GM12878 (cell line): ENCODE results near the gene TNPO2. TPM values are rescaled to one million over a fixed set of nuclear protein-coding genes. Genes with fewer than 3 reads are reported as not detected.
A peak's percentile ranks its signal among the peaks of the same experiment; 100 is the strongest.

ENCODE experiments used
- ATAC-seq: fragments of 200-7000 bp; cut with Tn5 transposase; 3 replicates; pipeline ENCODE4 v1.9.1; 2020; ENCODE audit warnings: mild to moderate bottlenecking, moderate library complexity
- BruUV-seq: library from RNA; stranded (reverse); fragments of 400-500 nt; replicated peaks from 2 replicates; lab custom pipeline; 2021; lab: Mats Ljungman, UMichigan
- CTCF ChIA-PET: fragments of 300-600 bp; sonication (Branson Sonifier 250); formaldehyde crosslinking; extraction: SDS; loops from one replicate; lab custom pipeline; 2021; ENCODE audit warnings: inconsistent platforms; lab: Yijun Ruan, JAX
- POLR2A ChIA-PET: fragments of 350-600 bp; formaldehyde crosslinking; extraction: SDS; loops from one replicate; lab custom pipeline; 2021; ENCODE audit warnings: inconsistent platforms; lab: Charles Lee
- RAD21 ChIA-PET: fragments of 300-600 bp; sonication (Branson Sonifier 250); formaldehyde crosslinking; loops from one replicate; lab custom pipeline; 2023; ENCODE audit warnings: antibody characterized with exemption; ENCODE audit not compliant: unreplicated experiment; lab: Charles Lee
- SMC1A ChIA-PET: fragments of 300-600 bp; sonication (Branson Sonifier 250); formaldehyde crosslinking; loops from one replicate; lab custom pipeline; 2023; ENCODE audit not compliant: unreplicated experiment, uncharacterized antibody; lab: Charles Lee
- DNase-seq: peaks from one replicate; pipeline ENCODE4 v3.0.0-alpha.2; 2011; ENCODE audit warnings: low read depth, low spot score
- FAIRE-seq: peaks from 3 replicates; lab custom pipeline; 2011; peaks lifted over from hg19 to GRCh38; lab: Jason Lieb, UNC
- H2AFZ ChIP-seq: 2 replicates; pipeline ENCODE4 v1.6.0; 2011; ENCODE audit warnings: low read depth, low read length, control low read depth; ENCODE audit not compliant: control insufficient read depth
- H3K27ac ChIP-seq: 2 replicates; pipeline ENCODE4 v1.5.1; 2011; ENCODE audit warnings: control low read depth; ENCODE audit not compliant: control insufficient read depth, insufficient read depth
- H3K27me3 ChIP-seq, 2 experiments: replicated peaks in 1 of 2; 2 replicates each; pipeline versions ENCODE4 v1.6.0 to v1.6.1; 2011; ENCODE audit warnings: low read length in 1 of 2; ENCODE audit not compliant: control insufficient read depth in 2 of 2, insufficient read depth in 2 of 2
- H3K36me3 ChIP-seq, 2 experiments: 2 replicates each; pipeline ENCODE4 v1.5.1; 2011; ENCODE audit warnings: low read length in 1 of 2; ENCODE audit not compliant: control insufficient read depth in 2 of 2, insufficient read depth in 2 of 2
- H3K4me1 ChIP-seq: 2 replicates; pipeline ENCODE4 v1.6.1; 2011; ENCODE audit warnings: mild to moderate bottlenecking, low read length, moderate library complexity, mixed read lengths; ENCODE audit not compliant: control insufficient read depth, insufficient read depth
- H3K4me2 ChIP-seq: 2 replicates; pipeline ENCODE4 v1.6.0; 2011; ENCODE audit warnings: control low read depth; ENCODE audit not compliant: control insufficient read depth, insufficient read depth
- H3K4me3 ChIP-seq: fragments of 200-600 bp; sonication (generic); 2 replicates; pipeline ENCODE4 v1.5.1; 2016
- H3K79me2 ChIP-seq: 2 replicates; pipeline ENCODE4 v1.6.0; 2011; ENCODE audit warnings: low read length; ENCODE audit not compliant: control insufficient read depth, insufficient read depth
- H3K9ac ChIP-seq: 2 replicates; pipeline ENCODE4 v1.8.0; 2011; ENCODE audit warnings: low read length, control low read depth, mixed read lengths; ENCODE audit not compliant: control insufficient read depth, insufficient read depth
- H3K9me3 ChIP-seq: replicated peaks from 3 replicates; pipeline ENCODE4 v1.5.1; 2011; ENCODE audit warnings: mild to moderate bottlenecking, low read length; ENCODE audit not compliant: control insufficient read depth, insufficient read depth
- H4K20me1 ChIP-seq: 2 replicates; pipeline ENCODE4 v1.6.0; 2011; ENCODE audit not compliant: control insufficient read depth, insufficient read depth
- ATF3 ChIP-seq: IDR thresholded peaks from 2 replicates; pipeline ENCODE4 v1.6.1; 2011; ENCODE audit warnings: low read depth, mild to moderate bottlenecking, low read length, moderate library complexity, borderline replicate concordance; ENCODE audit errors: extremely low read depth
- BACH1 ChIP-seq: fragments of 450-650 bp; IDR thresholded peaks from 2 replicates; pipeline ENCODE4 v1.6.1; 2017; ENCODE audit warnings: mild to moderate bottlenecking, borderline replicate concordance
- BHLHE40 ChIP-seq, 2 experiments: fragments of 450-650 bp in 1 of 2; IDR thresholded peaks; 2 replicates each; pipeline ENCODE4 v1.6.1; 2011 to 2017; ENCODE audit warnings: low read depth in 2 of 2, borderline replicate concordance in 1 of 2, improper control_type of control experiment in 1 of 2, low read length in 1 of 2, mild to moderate bottlenecking in 1 of 2
- DPF2 ChIP-seq: fragments of 450-650 bp; IDR thresholded peaks from 2 replicates; pipeline ENCODE4 v1.6.1; 2017; ENCODE audit warnings: mild to moderate bottlenecking
- HCFC1 ChIP-seq: fragments of 150-350 bp; IDR thresholded peaks from 2 replicates; pipeline ENCODE4 v1.6.1; 2014; ENCODE audit warnings: low read length
- JUND ChIP-seq: IDR thresholded peaks from 2 replicates; pipeline ENCODE4 v1.6.1; 2012; ENCODE audit warnings: low read depth, mild to moderate bottlenecking, low read length, improper control_type of control experiment, moderate library complexity
- MYB ChIP-seq: fragments of 150-350 bp; IDR thresholded peaks from 2 replicates; pipeline ENCODE4 v1.6.1; 2014; ENCODE audit warnings: mild to moderate bottlenecking, low read depth, low read length, borderline replicate concordance
- NKRF ChIP-seq: fragments of 450-650 bp; conservative IDR thresholded peaks from 2 replicates; pipeline ENCODE4 v1.6.1; 2017; ENCODE audit warnings: mild to moderate bottlenecking, moderate library complexity
- NR2F1 ChIP-seq: fragments of 450-650 bp; conservative IDR thresholded peaks from 2 replicates; pipeline ENCODE4 v1.6.1; 2017; ENCODE audit warnings: mild to moderate bottlenecking
- NRF1 ChIP-seq: conservative IDR thresholded peaks from 2 replicates; pipeline ENCODE4 v1.6.1; 2011; ENCODE audit warnings: mild to moderate bottlenecking, low read depth, low read length, improper control_type of control experiment
- POLR2AphosphoS5 ChIP-seq: IDR thresholded peaks from 2 replicates; pipeline ENCODE4 v1.6.1; 2011; ENCODE audit warnings: mild to moderate bottlenecking, low read length, inconsistent platforms
- WGBS: methylation state at CpG from one replicate; pipeline ENCODE4 v1.1.6; 2016; ENCODE audit warnings: low lambda C conversion rate; ENCODE audit not compliant: insufficient replicate concordance, insufficient coverage; ENCODE audit errors: missing lambda C conversion rate; 5-methylcytosine and 5-hydroxymethylcytosine counted together
- in situ Hi-C: fragments of 300-500 bp; cut with MboI; formaldehyde crosslinking; loops from 9 replicates; pipeline ENCODE4 v1.14.3; 2018; ENCODE audit warnings: mixed read lengths
- intact Hi-C: fragments of 100-400 bp; cut with micrococcal nuclease; formaldehyde crosslinking; loops from one replicate; pipeline ENCODE4 v1.14.2; 2022; ENCODE audit not compliant: unreplicated experiment
- polyA plus RNA-seq, 11 experiments: library from polyadenylated mRNA; depleted of rRNA in 4 of 11; unstranded in 6 of 11; stranded (reverse) in 5 of 11; fragments of >200 nt; fragmentation: Nextera tagmentation in 4 of 11; fragmentation: Illumina TruSeq in 1 of 11; extraction: Ambion mirVana in 4 of 11; extraction: Trizol in 1 of 11; gene quantifications; 1 replicate in 1 of 11; 2 replicates in 10 of 11; pipeline versions ENCODE4 v1.2.1 to v1.2.3, GENCODE V29; 2011 to 2016; ENCODE audit warnings: inconsistent platforms in 2 of 11, missing spikeins in 2 of 11, low read depth in 1 of 11
- total RNA-seq, 4 experiments: library from RNA; depleted of rRNA in 3 of 4; stranded (reverse); fragments of >200 nt in 3 of 4; fragmentation: Illumina TruSeq in 1 of 4; extraction: Trizol in 1 of 4; gene quantifications; 2 replicates each; pipeline versions ENCODE4 v1.2.1 to v1.2.3, GENCODE V29; 2013 to 2021
- TF ChIP-seq, protein P1 (sequence below): IDR thresholded peaks from 2 replicates; pipeline ENCODE4 v1.6.1; 2012; ENCODE audit warnings: improper control_type of control experiment, low read depth, low read length; ENCODE audit not compliant: insufficient replicate concordance

The TNPO2 gene
- total and polyA plus RNA-seq, 10 of the 15 experiments (the other 5 are each of a cell fraction or from before 2014, with no cell fraction given) = 5.5 to 99.7 (median 29.6) TPM

- ChIA-PET POLR2A (interaction anchor here (1.0 to 6.8 kb wide), 3 partner anchors 12 to 78 kb away, joined by 3 to 58 read pairs (median 26); partner anchors contain the start of genes GET3 and TRIR), RAD21 (interaction anchor here (1.1 to 3.3 kb wide), 3 partner anchors 13 to 40 kb away, joined by 3 to 31 read pairs (median 5); partner anchors contain the start of genes DHPS and TRIR), SMC1A (interaction anchor here (0.6 to 5.1 kb wide), 4 partner anchors 12 to 37 kb away, joined by 3 to 28 read pairs (median 4); partner anchors contain the start of genes GET3 and TRIR), CTCF (interaction anchor here (0.6 to 5.4 kb wide), 6 partner anchors 12 to 425 kb away, joined by 3 to 30 read pairs (median 3); partner anchors contain the start of genes GET3 and TRIR)
- Histone ChIP-seq H3K79me2 (peaks cover 54% of the 10 kb centered on the region), H3K27ac (peak overlapping the region; percentile 81), H3K36me3 (peaks cover 10 to 12% of the 10 kb centered on the region in 2 experiments), H3K4me2 (peak overlapping the region; percentile 56), H3K4me1 (peaks cover 8% of the 10 kb centered on the region; the same call in 1 of the 2 replicates), H3K9ac (peak overlapping the region; percentile 81), H3K27me3 (no peaks in the 10 kb centered on the region), H2AFZ (no peak overlapping the region), H3K9me3 (no peaks in the 10 kb centered on the region), H4K20me1 (no peaks in the 10 kb centered on the region; the same call in 1 of the 2 replicates), H3K4me3 (peak overlapping the region; percentile 98)
- no TSS peak for BruUV-seq
- DNase-seq = no peak
- in situ Hi-C loops = no loop called here
- peak; percentile 8 for ATAC-seq
- no peak for FAIRE-seq
- 2% methylated on average over 46 of the region's 59 CpGs for WGBS
- intact Hi-C loops = no loop called here
- TF ChIP-seq BACH1 (peak; percentile 60; the same call in 1 of the 2 replicates), NRF1 (no peak), POLR2AphosphoS5 (no peak), NKRF (peak; percentile 40; the same call in 1 of the 2 replicates), MYB (no peak), DPF2 (peak; percentile 34; the same call in 1 of the 2 replicates), BHLHE40 (IDR thresholded peaks at IDR 0.05; ENCODE audit: borderline replicate concordance in 1 of 2, low read depth in 2 of 2, low read length in 1 of 2) (0 out of 4 replicates have a peak, but pooled peaks of 1 of the 2 experiments have one; percentile 6), NR2F1 (peak; percentile 20; the same call in 1 of the 2 replicates), JUND (no peak), HCFC1 (no peak), ATF3 (no peak)
- TF ChIP-seq, protein P1, sequence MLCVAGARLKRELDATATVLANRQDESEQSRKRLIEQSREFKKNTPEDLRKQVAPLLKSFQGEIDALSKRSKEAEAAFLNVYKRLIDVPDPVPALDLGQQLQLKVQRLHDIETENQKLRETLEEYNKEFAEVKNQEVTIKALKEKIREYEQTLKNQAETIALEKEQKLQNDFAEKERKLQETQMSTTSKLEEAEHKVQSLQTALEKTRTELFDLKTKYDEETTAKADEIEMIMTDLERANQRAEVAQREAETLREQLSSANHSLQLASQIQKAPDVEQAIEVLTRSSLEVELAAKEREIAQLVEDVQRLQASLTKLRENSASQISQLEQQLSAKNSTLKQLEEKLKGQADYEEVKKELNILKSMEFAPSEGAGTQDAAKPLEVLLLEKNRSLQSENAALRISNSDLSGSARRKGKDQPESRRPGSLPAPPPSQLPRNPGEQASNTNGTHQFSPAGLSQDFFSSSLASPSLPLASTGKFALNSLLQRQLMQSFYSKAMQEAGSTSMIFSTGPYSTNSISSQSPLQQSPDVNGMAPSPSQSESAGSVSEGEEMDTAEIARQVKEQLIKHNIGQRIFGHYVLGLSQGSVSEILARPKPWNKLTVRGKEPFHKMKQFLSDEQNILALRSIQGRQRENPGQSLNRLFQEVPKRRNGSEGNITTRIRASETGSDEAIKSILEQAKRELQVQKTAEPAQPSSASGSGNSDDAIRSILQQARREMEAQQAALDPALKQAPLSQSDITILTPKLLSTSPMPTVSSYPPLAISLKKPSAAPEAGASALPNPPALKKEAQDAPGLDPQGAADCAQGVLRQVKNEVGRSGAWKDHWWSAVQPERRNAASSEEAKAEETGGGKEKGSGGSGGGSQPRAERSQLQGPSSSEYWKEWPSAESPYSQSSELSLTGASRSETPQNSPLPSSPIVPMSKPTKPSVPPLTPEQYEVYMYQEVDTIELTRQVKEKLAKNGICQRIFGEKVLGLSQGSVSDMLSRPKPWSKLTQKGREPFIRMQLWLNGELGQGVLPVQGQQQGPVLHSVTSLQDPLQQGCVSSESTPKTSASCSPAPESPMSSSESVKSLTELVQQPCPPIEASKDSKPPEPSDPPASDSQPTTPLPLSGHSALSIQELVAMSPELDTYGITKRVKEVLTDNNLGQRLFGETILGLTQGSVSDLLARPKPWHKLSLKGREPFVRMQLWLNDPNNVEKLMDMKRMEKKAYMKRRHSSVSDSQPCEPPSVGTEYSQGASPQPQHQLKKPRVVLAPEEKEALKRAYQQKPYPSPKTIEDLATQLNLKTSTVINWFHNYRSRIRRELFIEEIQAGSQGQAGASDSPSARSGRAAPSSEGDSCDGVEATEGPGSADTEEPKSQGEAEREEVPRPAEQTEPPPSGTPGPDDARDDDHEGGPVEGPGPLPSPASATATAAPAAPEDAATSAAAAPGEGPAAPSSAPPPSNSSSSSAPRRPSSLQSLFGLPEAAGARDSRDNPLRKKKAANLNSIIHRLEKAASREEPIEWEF = no peak
Measured at GRCh38 chr19:12720851-12721655, 2.7 kb downstream of the TNPO2 start.
